HG02885 (cell line): ENCODE measurements around the gene PLIN3.
"Not testable (repeated sequence)": the region's sequence is repeated elsewhere in the genome, so short reads cannot be mapped to it uniquely, and the experiment has no call there.

ENCODE experiments used
- ATAC-seq: cut with Tn5 transposase; IDR thresholded peaks from one replicate; pipeline ENCODE4 v1.9.1; 2021; ENCODE audit warnings: mild to moderate bottlenecking; ENCODE audit not compliant: unreplicated experiment, poor library complexity

The PLIN3 gene

GRCh38 chr19:4851551-4852290 is 15.7 kb downstream of the PLIN3 start:
- ATAC-seq, result no peak

DNA sequence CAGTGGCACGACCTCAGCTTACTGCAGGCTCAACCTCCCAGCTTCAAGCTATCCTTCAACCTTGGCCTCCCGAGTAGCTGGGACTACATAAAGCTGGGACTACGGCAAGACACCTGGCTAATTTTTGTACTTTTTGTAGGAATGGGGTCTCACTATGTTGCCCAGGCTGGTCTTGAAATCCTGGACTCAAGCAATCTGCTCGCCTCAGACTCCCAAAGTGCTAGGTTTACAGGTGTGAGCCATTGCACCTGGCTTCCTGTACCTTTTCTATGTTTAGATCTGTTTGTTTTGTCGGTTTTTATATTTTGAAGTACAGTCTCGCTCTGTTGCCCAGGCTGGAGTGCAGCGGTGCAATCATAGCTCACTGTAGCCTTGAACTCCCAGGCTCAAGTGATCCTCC is 18.4 kb downstream of the PLIN3 start:
- no peak for ATAC-seq

- ATAC-seq, result no peak
Observed at GRCh38 chr19:4847190-4847973, 20.1 kb downstream of the PLIN3 start.

- not testable (repeated sequence) for ATAC-seq
Observed at GRCh38 chr19:4845975-4846374, 21.5 kb downstream of the PLIN3 start.

DNA sequence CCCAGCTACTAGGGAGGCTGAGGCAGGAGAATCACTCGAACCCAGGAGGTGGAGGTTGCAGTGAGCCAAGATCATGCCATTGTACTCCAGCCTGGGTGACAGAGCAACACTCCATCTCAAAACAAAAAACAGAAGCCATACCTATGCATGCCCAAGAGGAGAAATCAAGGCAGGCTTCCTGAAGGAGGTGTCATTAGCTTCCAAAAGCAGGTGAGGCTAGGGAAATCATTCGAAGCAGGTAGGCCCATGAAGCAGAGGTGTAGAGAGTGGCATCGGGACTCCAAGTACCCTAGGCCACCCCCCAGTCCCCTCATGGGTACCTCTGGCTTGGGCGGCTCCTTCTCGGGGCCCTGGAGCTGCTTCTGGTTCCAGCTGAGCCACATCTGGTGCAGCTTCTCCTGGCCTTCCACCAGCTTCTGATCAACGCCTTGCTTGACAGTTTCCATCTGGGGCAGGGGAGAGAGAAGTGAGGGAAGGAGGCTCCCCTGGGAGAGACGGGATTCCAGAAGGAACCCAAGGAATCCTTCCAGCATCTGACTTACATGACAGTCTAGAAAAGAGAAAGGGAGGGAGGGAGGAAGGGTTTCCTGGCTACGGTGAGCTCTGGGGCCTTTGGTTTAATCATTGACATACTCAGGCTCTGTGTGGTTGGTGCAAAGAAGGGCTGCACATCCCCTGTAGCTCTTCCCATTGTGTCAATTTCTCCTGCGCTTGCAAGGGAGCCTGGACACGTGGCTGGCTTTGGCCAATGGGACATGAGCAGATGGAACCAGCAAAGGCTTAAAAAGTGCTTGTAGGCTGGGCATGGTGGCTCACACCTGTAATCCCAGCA is 22.9 kb downstream of the PLIN3 start:
- no peak for ATAC-seq

- ATAC-seq, result no peak
Observed at GRCh38 chr19:4843647-4843965, 23.9 kb downstream of the PLIN3 start.

DNA sequence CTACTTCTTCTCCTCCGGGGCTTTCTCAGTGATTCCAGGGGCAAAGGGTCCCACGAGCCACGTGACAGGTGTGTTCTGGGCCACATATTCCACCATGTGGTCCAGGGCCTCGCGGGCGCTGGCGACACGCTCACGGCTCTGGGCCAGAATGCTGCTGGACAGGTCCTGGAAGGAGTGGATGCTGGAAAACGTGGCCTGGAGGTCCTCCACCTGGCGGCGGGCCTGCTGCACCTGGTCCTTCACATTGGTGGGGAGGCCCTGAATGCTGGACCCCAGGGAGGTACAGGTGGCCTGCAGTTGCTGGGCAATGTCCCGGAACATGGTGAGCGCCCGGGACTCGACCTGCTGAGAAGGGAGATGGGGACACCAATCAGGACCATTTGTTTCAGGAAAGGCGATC is 28.3 kb downstream of the PLIN3 start:
- ATAC-seq, result no peak

DNA sequence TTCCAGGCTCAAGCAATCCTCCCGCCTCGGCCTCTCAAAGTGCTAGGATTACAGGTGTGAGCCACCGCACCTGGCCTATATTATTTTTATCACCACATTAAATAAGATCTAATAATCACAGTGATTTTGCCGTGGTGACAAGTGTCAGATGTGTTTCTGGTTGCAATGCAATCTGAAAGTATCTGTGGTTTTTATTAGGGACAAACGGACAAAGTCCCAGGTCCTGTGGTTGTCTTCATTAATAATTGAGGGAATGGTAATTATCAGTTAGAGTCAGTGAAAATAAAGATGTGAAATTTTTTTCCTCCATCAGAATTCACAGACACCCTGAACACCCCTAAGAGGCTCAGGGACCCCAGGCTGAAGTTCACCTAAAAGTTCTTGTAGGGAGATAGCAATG is 34.7 kb downstream of the PLIN3 start:
- no peak for ATAC-seq

GRCh38 chr19:4831979-4832340 is 35.5 kb downstream of the PLIN3 start:
- ATAC-seq, result not testable (repeated sequence)

- peak; percentile 78 for ATAC-seq
Observed at GRCh38 chr19:4831304-4831978, 36.0 kb downstream of the PLIN3 start, which contains the start of gene TICAM1. Gene TICAM1, minus strand, starts transcription at chr19:4831712. Its CDS starts 13,335 bp downstream, at chr19:4818377.

DNA sequence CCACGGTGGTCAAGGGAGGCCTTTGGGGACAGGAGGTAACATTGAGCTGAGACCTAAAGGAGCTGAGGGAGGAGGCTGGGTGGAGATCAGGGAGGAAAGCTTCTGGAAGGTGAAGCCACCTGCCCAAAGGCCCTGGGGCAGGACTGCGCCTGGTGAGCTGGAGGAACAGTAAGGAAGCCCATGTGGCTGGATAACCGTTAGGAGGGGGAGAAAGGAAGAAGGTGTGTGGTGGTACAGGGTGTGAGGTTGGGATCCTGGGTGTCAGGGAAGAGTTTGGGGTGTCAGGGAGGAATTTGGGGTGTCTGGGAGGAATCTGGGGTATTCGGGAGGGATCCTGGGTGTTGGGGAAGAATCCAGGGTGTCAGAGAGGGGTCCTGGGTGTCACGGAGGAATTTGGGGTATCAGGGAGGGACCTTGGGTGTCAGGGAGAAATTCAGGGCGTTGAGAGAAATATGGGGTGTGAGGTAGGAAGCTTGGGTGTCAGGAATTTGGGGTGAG is 36.6 kb downstream of the PLIN3 start:
- no peak for ATAC-seq

DNA sequence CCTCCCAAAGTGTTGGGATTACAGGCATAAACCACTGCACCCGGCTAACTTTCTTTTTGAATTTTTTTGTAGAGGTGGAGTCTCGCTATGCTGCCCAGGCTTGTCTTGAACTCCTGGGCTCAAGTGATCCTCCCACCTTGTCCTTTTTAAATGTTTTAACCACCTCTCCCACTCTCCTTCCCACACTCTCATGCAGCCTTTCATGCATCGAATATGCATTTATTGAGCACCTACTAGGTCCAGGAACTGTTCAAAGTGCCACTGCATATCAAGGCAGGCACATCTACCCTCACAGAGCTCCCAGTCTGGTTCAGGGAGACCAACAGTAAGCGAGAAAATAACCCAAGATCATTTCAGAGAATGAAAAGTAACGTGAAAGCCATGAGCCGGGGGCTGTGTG is 37.1 kb downstream of the PLIN3 start:
- no peak for ATAC-seq

GRCh38 chr19:4829001-4829712 is 38.3 kb downstream of the PLIN3 start:
- ATAC-seq, result no peak

DNA sequence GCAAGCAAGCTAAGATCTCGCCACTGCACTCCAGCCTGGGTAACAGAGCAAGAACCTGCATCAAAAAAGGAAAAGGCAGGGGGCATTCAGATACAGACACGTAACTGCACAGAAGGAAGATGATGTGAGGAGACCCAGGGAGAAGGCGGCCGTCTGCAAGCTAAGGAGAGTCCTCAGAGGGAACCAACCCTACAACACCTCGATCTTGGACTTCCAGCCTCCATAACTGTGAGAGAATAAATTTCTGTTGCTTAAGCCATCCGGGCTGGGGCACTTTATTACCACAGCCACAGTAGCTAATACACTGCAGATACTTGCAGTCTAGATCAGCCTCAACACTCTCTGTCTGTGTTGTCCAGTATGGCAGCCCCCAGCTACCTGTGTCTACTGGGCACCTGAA is 43.9 kb downstream of the PLIN3 start:
- ATAC-seq, result no peak

GRCh38 chr19:4822354-4822753 is 45.1 kb downstream of the PLIN3 start:
- not testable (repeated sequence) for ATAC-seq

DNA sequence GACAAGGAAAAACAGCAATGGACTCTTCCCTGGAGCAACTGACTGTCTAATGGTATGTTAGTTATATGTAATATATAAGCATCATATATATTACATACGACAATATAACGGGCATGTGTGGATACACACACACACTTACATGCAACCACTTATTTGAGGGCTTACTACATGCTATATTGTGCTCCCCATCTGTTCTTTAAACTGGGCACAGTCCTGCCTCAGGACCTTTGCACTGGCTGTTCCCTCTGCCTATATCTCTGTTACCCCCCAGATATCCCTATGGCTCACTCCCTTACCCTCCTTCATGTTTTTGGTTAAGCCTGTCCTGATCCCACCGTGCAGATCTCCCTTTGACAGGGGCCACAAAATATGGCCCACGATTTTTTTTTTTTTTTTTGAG is 46.2 kb downstream of the PLIN3 start:
- ATAC-seq, result no peak

DNA sequence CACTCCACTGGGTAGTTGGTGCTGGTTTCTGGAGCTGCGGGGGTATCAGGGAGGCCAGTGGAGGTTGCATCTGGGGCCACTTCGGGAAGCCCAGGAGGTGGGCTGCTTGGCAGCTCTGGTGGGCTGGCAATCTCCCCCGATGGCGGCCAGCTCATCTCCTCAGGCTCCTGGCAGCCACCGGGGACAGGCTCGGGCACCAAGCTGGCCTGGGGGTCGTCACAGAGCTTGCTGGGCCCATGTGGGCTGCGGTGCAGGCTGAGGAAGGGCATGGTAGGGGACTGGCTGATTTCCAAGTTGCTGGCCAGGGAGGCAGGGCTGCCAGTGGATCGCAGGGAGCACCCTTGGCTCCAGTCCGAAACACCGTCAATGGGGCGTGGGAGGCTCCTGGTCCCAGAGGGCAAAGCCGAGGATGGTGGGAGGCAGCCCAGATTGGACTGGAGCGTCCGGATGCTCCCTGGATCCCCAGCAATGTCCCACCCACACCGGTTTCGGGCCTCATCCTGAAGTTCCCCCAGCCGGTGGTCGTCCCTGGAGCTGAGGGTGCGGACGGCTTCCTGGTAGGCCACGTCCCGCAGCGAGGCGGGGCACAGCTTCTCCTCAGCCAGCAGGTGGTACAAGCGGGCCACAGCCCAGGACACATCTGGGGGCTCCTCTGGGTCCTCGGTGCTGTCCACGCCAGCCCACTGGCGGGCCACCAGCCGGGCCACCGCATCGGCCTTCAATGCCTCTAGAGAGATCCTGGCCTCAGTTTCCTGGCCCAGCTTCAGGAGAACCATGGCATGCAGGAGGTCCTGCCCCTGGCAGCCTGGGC is 49.8 kb downstream of the PLIN3 start:
- no peak for ATAC-seq

- no peak for ATAC-seq
Observed at GRCh38 chr19:4816950-4817278, 50.6 kb downstream of the PLIN3 start.
